Neuronal stem cell (in vitro differentiated cells): ENCODE measurements around the gene BCL3.
A peak's percentile ranks its signal among the peaks of the same experiment; 100 is the strongest.

Source experiments
- DNase-seq: peaks from one replicate; pipeline ENCODE4 v3.0.0-alpha.2; 2013; ENCODE audit warnings: low spot score
- H2AFZ ChIP-seq: one replicate; pipeline ENCODE4 v1.6.1; 2013; ENCODE audit warnings: mild to moderate bottlenecking, low read length, inconsistent platforms
- H2AK5ac ChIP-seq: 2 replicates; pipeline ENCODE4 v1.6.1; 2013; ENCODE audit warnings: low read depth, mild to moderate bottlenecking, inconsistent platforms, low read length, moderate library complexity, mixed read lengths
- H2BK120ac ChIP-seq: 2 replicates; pipeline ENCODE4 v1.6.1; 2013; ENCODE audit warnings: low read depth, mild to moderate bottlenecking, inconsistent platforms, low read length, moderate library complexity, mixed read lengths
- H2BK12ac ChIP-seq: one replicate; pipeline ENCODE4 v1.6.1; 2013; ENCODE audit warnings: low read length, inconsistent platforms
- H2BK15ac ChIP-seq: 2 replicates; pipeline ENCODE4 v1.6.1; 2013; ENCODE audit warnings: mild to moderate bottlenecking, low read length, inconsistent platforms, mixed read lengths
- H2BK5ac ChIP-seq: one replicate; pipeline ENCODE4 v1.6.1; 2013; ENCODE audit warnings: inconsistent platforms, mild to moderate bottlenecking, low read length, moderate library complexity
- H3K14ac ChIP-seq: one replicate; pipeline ENCODE4 v1.6.1; 2013; ENCODE audit warnings: low read length, inconsistent platforms
- H3K18ac ChIP-seq: 2 replicates; pipeline ENCODE4 v1.6.1; 2013; ENCODE audit warnings: low read length, inconsistent platforms
- H3K23ac ChIP-seq: 2 replicates; pipeline ENCODE4 v1.6.1; 2013; ENCODE audit warnings: low read depth, mild to moderate bottlenecking, mixed read lengths, low read length, inconsistent platforms; ENCODE audit not compliant: poor library complexity
- H3K27ac ChIP-seq: replicated peaks from 3 replicates; pipeline ENCODE4 v1.5.1; 2013; ENCODE audit warnings: low read length, inconsistent platforms
- H3K27me3 ChIP-seq, 3 experiments: 2 replicates each; pipeline ENCODE4 v1.6.1; 2013; ENCODE audit warnings: low read length in 3 of 3, mild to moderate bottlenecking in 2 of 3, inconsistent platforms in 1 of 3, low read depth in 1 of 3, mixed read lengths in 1 of 3, moderate library complexity in 1 of 3; ENCODE audit not compliant: control insufficient read depth in 3 of 3, insufficient read depth in 3 of 3
- H3K36me3 ChIP-seq, 2 donors: replicated peaks in 1 of 2; 2 replicates each; pipeline ENCODE4 v1.6.1; 2013; ENCODE audit warnings: low read length in 2 of 2; ENCODE audit not compliant: control insufficient read depth in 2 of 2, insufficient read depth in 2 of 2
- H3K4ac ChIP-seq: 2 replicates; pipeline ENCODE4 v1.6.1; 2013; ENCODE audit warnings: inconsistent platforms, mild to moderate bottlenecking, low read length, moderate library complexity
- H3K4me1 ChIP-seq, 2 donors: 1 replicate in 1 of 2; 2 replicates in 1 of 2; pipeline ENCODE4 v1.6.1; 2013; ENCODE audit warnings: low read length in 2 of 2, low read depth in 1 of 2; ENCODE audit not compliant: control insufficient read depth in 2 of 2, insufficient read depth in 1 of 2
- H3K4me2 ChIP-seq: one replicate; pipeline ENCODE4 v1.6.1; 2013; ENCODE audit warnings: mild to moderate bottlenecking, low read length, inconsistent platforms; ENCODE audit not compliant: insufficient read depth, poor library complexity, severe bottlenecking
- H3K4me3 ChIP-seq, 2 donors: 2 replicates each; pipeline ENCODE4 v1.5.1; 2013; ENCODE audit warnings: low read length in 2 of 2, mild to moderate bottlenecking in 2 of 2, inconsistent platforms in 1 of 2, moderate library complexity in 1 of 2
- H3K79me1 ChIP-seq: one replicate; pipeline ENCODE4 v1.6.1; 2013; ENCODE audit warnings: low read depth, mild to moderate bottlenecking, inconsistent platforms, low read length, moderate library complexity
- H3K9ac ChIP-seq: one replicate; pipeline ENCODE4 v1.6.1; 2013; ENCODE audit warnings: mild to moderate bottlenecking, low read depth, low read length, inconsistent platforms; ENCODE audit not compliant: poor library complexity
- H3K9me3 ChIP-seq, 2 donors: replicated peaks in 1 of 2; 2 replicates each; pipeline versions ENCODE3 to v1.6.1; 2013; ENCODE audit warnings: low read length in 2 of 2, mild to moderate bottlenecking in 2 of 2, inconsistent platforms in 1 of 2, low read depth in 1 of 2, mixed read lengths in 1 of 2, moderate library complexity in 1 of 2; ENCODE audit not compliant: control insufficient read depth in 2 of 2, insufficient read depth in 1 of 2
- H4K8ac ChIP-seq: one replicate; pipeline ENCODE4 v1.6.1; 2013; ENCODE audit warnings: low read depth, mild to moderate bottlenecking, inconsistent platforms, low read length, moderate library complexity
- H4K91ac ChIP-seq: one replicate; pipeline ENCODE4 v1.6.1; 2013; ENCODE audit warnings: low read length, low read depth, mild to moderate bottlenecking, inconsistent platforms; ENCODE audit not compliant: poor library complexity
- WGBS, 2 donors: extraction: QIAGEN DNeasy Blood & Tissue Kit; methylation state at CpG; one replicate each; pipeline ENCODE4 v1.1.7; 2013; ENCODE audit warnings: missing lambda C conversion rate in 2 of 2, mixed read lengths in 1 of 2; ENCODE audit not compliant: insufficient read length in 2 of 2, insufficient replicate concordance in 1 of 2; ENCODE audit errors: extremely low coverage in 2 of 2; 5-methylcytosine and 5-hydroxymethylcytosine counted together

Gene BCL3

DNA sequence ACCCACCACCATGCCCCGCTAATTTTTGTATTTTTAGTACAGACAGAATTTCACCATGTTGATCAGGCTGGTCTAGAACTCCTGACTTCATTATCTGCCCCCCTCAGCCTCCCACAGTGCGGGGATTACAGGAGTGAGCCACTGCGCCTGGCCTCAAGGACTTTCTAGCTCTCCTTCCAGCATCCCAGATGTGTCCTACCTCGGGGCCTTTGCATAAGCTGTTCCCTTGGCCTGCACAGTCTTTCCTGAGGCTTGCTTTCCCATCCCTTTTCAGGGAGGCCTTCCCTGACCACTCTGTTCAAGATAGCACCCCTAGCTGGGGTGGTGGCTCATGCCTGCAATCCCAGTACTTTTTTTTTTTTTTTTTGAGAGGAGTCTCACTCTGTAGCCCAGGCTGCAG, 46.1 kb downstream of the BCL3 start:
- no peak overlapping the region for H3K4ac ChIP-seq
- no peak overlapping the region for H3K14ac ChIP-seq
- no peak overlapping the region for H2BK5ac ChIP-seq
- H4K91ac ChIP-seq = no peak overlapping the region
- H3K23ac ChIP-seq = no peak overlapping the region
- no peaks in the 10 kb centered on the region for H3K27me3 ChIP-seq
- H2AK5ac ChIP-seq = no peak overlapping the region
- no CpG with 5 or more reads among the region's 4 CpGs for WGBS, 2 donors
- no peak overlapping the region for H3K9ac ChIP-seq
- H2BK12ac ChIP-seq = no peak overlapping the region
- H2AFZ ChIP-seq = no peak overlapping the region
- no peak overlapping the region for H3K18ac ChIP-seq
- no peak for DNase-seq
- H3K4me2 ChIP-seq = no peak overlapping the region
- H2BK15ac ChIP-seq = no peak overlapping the region
- no peak overlapping the region for H4K8ac ChIP-seq
- no peaks in the 10 kb centered on the region for H3K9me3 ChIP-seq
- no peaks in the 10 kb centered on the region for H3K36me3 ChIP-seq
- peaks cover 3 to 18% of the 10 kb centered on the region in 2 donors for H3K4me1 ChIP-seq
- H2BK120ac ChIP-seq = no peak overlapping the region
- H3K79me1 ChIP-seq = peaks cover 1% of the 10 kb centered on the region
- H3K4me3 ChIP-seq = no peak overlapping the region
- H3K27ac ChIP-seq = no peak overlapping the region

DNA sequence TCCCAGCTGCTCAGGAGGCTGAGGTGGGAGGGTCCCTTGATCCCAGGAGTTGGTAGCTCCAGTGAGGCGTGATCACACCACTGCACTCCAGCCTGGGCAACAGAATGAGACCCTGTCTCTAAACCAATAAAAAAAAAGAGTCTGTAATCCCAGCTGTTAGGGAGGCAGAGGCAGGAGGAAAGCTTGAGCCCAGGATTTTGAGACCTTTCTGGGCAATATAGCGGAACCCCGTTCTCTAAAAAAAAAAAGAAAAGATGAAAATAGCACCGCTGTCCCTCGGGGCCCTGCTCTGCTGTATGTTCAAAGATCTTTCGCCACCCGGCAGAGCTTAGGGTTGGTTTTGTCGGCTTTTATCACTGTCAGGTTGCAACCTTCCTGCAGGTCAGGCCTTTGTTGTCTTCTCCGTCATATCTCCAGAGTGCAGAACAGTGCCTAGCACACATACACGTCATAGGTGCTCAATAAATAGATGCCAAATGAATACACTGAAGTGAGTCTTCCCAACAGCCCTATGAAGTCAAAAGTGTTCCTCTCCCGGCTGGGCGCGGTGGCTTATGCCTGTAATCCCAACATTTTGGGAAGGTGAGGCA, 47.0 kb downstream of the BCL3 start:
- Histone ChIP-seq H2AK5ac (no peak overlapping the region), H3K27me3 (no peaks in the 10 kb centered on the region), H3K14ac (no peak overlapping the region), H3K9me3 (no peaks in the 10 kb centered on the region), H3K4me3 (no peak overlapping the region), H3K9ac (no peak overlapping the region), H3K4me1 (peaks cover 7 to 22% of the 10 kb centered on the region in 2 donors), H3K79me1 (peaks cover 1% of the 10 kb centered on the region), H3K23ac (no peak overlapping the region), H2BK12ac (no peak overlapping the region), H2BK15ac (no peak overlapping the region), H4K8ac (no peak overlapping the region), H3K36me3 (no peaks in the 10 kb centered on the region), H2AFZ (no peak overlapping the region), H2BK120ac (no peak overlapping the region), H3K4ac (no peak overlapping the region), H3K4me2 (no peak overlapping the region), H4K91ac (no peak overlapping the region), H3K18ac (no peak overlapping the region), H2BK5ac (no peak overlapping the region), H3K27ac (no peak overlapping the region)
- DNase-seq = no peak
- no CpG with 5 or more reads among the region's 13 CpGs for WGBS, 2 donors

DNA sequence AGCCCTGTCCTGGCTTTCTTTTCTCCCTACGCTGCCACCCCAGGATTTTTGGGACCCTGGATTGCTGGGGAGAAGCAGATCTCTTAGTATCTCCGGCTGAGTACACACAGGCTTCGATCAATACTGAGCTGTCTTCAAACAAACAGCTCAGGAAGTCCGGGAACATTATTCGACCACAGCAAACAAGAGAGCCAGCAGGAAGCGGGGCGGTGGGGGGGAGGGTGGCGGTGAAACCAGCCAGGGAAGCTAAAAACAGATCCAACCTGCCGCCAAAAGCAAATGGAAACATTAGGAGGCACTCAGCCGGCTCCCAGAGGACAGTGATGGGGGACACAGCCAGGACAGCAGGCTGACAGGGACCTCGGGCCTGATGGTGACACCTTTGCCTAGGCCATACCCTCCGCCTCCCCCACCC, 48.2 kb downstream of the BCL3 start:
- no peak overlapping the region for H3K4me2 ChIP-seq
- no peak overlapping the region for H3K4ac ChIP-seq
- no peak overlapping the region for H2BK120ac ChIP-seq
- no peaks in the 10 kb centered on the region for H3K36me3 ChIP-seq
- no CpG with 5 or more reads among the region's 12 CpGs for WGBS, 2 donors
- H3K79me1 ChIP-seq = peaks cover 1% of the 10 kb centered on the region
- peak overlapping the region; percentile 7 for H3K9ac ChIP-seq
- no peak overlapping the region for H3K14ac ChIP-seq
- peak overlapping the region; percentile 92 for H2AFZ ChIP-seq
- DNase-seq = no peak
- no peak overlapping the region for H2BK5ac ChIP-seq
- no peak overlapping the region for H4K91ac ChIP-seq
- H2BK12ac ChIP-seq = no peak overlapping the region
- no peak overlapping the region for H3K23ac ChIP-seq
- H3K18ac ChIP-seq = peak overlapping the region; percentile 2
- H3K27ac ChIP-seq = peak overlapping the region; percentile 36
- no peak overlapping the region for H2AK5ac ChIP-seq
- no peaks in the 10 kb centered on the region for H3K27me3 ChIP-seq
- H3K4me1 ChIP-seq = peaks cover 7 to 22% of the 10 kb centered on the region in 2 donors
- H4K8ac ChIP-seq = no peak overlapping the region
- H3K4me3 ChIP-seq = no peak overlapping the region
- no peaks in the 10 kb centered on the region for H3K9me3 ChIP-seq
- no peak overlapping the region for H2BK15ac ChIP-seq

DNA sequence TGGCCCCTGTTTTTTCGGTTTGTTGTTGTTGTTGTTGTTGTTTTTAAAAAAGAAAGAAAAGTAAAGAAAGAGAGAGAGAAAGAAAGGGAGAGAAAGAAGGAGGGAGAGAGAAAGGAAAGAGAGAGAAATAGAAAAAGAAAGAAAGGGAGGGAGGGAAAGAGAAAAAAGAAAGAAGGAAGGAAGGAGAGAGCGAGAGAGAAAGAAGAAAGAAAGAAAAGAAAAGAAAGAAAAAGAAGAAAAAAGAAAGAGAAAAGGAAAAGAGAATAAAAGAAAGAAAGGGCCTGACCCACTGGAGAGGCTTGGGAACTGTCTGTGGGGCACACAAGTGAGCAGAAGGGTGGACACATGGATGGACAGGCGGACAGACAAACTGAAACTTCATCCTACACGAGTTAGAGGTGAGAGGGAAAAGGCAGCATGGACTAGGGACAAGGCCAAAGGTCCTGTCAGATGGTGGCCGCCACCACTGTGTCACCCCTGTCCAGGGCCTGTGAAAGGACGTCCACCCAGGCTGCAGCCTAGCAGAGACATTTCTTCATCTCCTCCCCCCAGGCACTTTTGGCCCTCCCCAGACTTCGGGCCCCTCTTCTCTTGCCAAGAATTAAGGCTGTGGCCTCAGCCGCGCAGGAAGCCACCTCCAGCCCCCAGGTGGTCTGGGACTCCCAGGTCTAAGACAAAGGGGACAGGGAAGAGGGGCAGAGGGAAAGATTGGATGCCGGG, 51.3 kb downstream of the BCL3 start:
- no CpG with 5 or more reads among the region's 10 CpGs for WGBS, 2 donors
- H3K27ac ChIP-seq = no peak overlapping the region
- no peak overlapping the region for H3K9ac ChIP-seq
- H2AK5ac ChIP-seq = peak overlapping the region; percentile 60
- no peak overlapping the region for H3K4me2 ChIP-seq
- no peak overlapping the region for H2BK5ac ChIP-seq
- no peak overlapping the region for H4K91ac ChIP-seq
- peak overlapping the region; percentile 38 for H3K18ac ChIP-seq
- peaks cover 1% of the 10 kb centered on the region for H3K79me1 ChIP-seq
- H4K8ac ChIP-seq = no peak overlapping the region
- peaks cover 7 to 16% of the 10 kb centered on the region in 2 donors for H3K4me1 ChIP-seq
- H3K23ac ChIP-seq = no peak overlapping the region
- H3K27me3 ChIP-seq = no peaks in the 10 kb centered on the region
- H2AFZ ChIP-seq = peak overlapping the region; percentile 61
- H3K4ac ChIP-seq = no peak overlapping the region
- peak overlapping the region; percentile 97 for H2BK15ac ChIP-seq
- no peak overlapping the region for H2BK120ac ChIP-seq
- DNase-seq = no peak
- no peaks in the 10 kb centered on the region for H3K9me3 ChIP-seq
- no peak overlapping the region for H3K14ac ChIP-seq
- no peak overlapping the region for H3K4me3 ChIP-seq
- no peaks in the 10 kb centered on the region for H3K36me3 ChIP-seq
- no peak overlapping the region for H2BK12ac ChIP-seq
